Hepatic stellate cell (primary cell): Measurements from ENCODE around the gene SCRG1.

Experiments used
- DNase-seq: peaks from one replicate; pipeline ENCODE4 v3.0.0; 2011; ENCODE audit warnings: low spot score

The SCRG1 gene

GRCh38 chr4:173360587-173361221 lies 38.2 kb downstream of the SCRG1 start:
- DNase-seq, result no peak

- DNase-seq, result no peak
Measured at GRCh38 chr4:173357939-173358338, 41.0 kb downstream of the SCRG1 start.

GRCh38 chr4:173347467-173347866 lies 51.4 kb downstream of the SCRG1 start:
- DNase-seq, result no peak

- DNase-seq, result no peak
Measured at GRCh38 chr4:173346074-173346473, 52.8 kb downstream of the SCRG1 start.

- no peak for DNase-seq
Measured at GRCh38 chr4:173345648-173346047, 53.3 kb downstream of the SCRG1 start.

GRCh38 chr4:173343832-173344397 lies 55.0 kb downstream of the SCRG1 start:
- no peak for DNase-seq

GRCh38 chr4:173337463-173337862 lies 61.5 kb downstream of the SCRG1 start:
- DNase-seq, result no peak

GRCh38 chr4:173334891-173335752 lies 63.8 kb downstream of the SCRG1 start:
- peak; percentile 75 for DNase-seq
